ENCODE measurements around the gene PLCZ1.

PLCZ1 gene

DNA sequence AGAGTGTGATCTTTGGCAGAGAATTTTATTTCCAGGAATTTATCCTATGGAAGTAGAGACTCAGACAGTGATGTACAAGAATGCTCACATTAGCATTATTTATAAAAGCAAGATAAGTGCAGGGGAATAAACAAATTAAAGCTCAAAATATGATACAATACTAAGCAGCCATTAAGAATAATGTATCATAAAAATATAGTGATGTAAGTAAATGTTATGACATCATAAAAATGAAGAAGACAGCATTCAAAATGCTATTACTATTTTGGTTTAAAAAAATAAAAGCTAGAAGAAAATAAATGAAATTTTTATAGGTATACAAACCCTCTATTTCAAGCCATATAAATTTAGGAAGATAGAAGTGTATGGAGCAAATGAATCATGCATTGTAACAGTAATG lies 17.1 kb downstream of the PLCZ1 start:
- Histone ChIP-seq H3K9me3 (ENCODE audit: control insufficient read depth, low read length) (peaks cover 4% of the 10 kb centered on the region), H3K4me2 (ENCODE audit: low read length) (no peak overlapping the region), H3K27me3 (ENCODE audit: control insufficient read depth, insufficient read depth, low read length) (no peaks in the 10 kb centered on the region), H3K36me3 (ENCODE audit: control insufficient read depth, insufficient read depth, low read length) (no peaks in the 10 kb centered on the region), H3K79me2 (no peaks in the 10 kb centered on the region), H2AFZ (no peak overlapping the region), H3K9ac (no peak overlapping the region), H3K4me1 (no peaks in the 10 kb centered on the region), H3K4me3 (ENCODE audit: low read depth, low read length) (no peak overlapping the region), H3K27ac (no peak overlapping the region)
- TF ChIP-seq CTCF (IDR thresholded peaks at IDR 0.05), result no peak

- H3K27me3 ChIP-seq (ENCODE audit: control insufficient read depth, insufficient read depth, low read length), result no peaks in the 10 kb centered on the region
- no peak overlapping the region for H3K4me2 ChIP-seq (ENCODE audit: low read length)
- H2AFZ ChIP-seq, result no peak overlapping the region
- no peaks in the 10 kb centered on the region for H3K79me2 ChIP-seq
- H3K9ac ChIP-seq, result no peak overlapping the region
- H3K4me3 ChIP-seq (ENCODE audit: low read depth, low read length), result no peak overlapping the region
- H3K4me1 ChIP-seq, result no peaks in the 10 kb centered on the region
- H3K36me3 ChIP-seq (ENCODE audit: control insufficient read depth, insufficient read depth, low read length), result no peaks in the 10 kb centered on the region
- peaks cover 4% of the 10 kb centered on the region for H3K9me3 ChIP-seq (ENCODE audit: control insufficient read depth, low read length)
- no peak overlapping the region for H3K27ac ChIP-seq
- no peak for TF ChIP-seq CTCF (IDR thresholded peaks at IDR 0.05)
These were observed 17.8 kb downstream of the PLCZ1 start for GRCh38 chr12:18719922-18720510.

DNA sequence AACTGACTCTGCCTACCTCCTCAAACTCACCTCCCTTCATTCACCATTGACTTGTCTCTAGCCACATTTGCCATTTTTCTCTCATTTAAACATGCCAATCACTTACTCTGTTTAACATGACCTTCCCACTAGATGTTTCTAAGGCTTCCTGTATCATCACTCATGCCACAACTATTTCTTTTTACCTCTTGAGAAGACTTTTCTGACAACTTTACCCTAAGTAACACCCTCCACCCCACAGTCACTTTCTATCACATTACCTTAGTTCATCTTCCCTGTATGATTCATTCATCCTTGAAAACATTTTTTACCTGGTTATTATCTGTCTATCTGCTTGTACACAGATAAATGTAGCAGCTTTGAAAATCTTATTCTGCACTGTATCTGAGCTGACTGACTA lies 19.4 kb downstream of the PLCZ1 start:
- H3K9me3 ChIP-seq (ENCODE audit: control insufficient read depth, low read length), result peaks cover 4% of the 10 kb centered on the region
- no peaks in the 10 kb centered on the region for H3K36me3 ChIP-seq (ENCODE audit: control insufficient read depth, insufficient read depth, low read length)
- TF ChIP-seq CTCF (IDR thresholded peaks at IDR 0.05), result no peak
- no peaks in the 10 kb centered on the region for H3K4me1 ChIP-seq
- H3K4me2 ChIP-seq (ENCODE audit: low read length), result no peak overlapping the region
- no peak overlapping the region for H3K9ac ChIP-seq
- no peaks in the 10 kb centered on the region for H3K79me2 ChIP-seq
- H3K4me3 ChIP-seq (ENCODE audit: low read depth, low read length), result no peak overlapping the region
- H2AFZ ChIP-seq, result no peak overlapping the region
- no peak overlapping the region for H3K27ac ChIP-seq
- no peaks in the 10 kb centered on the region for H3K27me3 ChIP-seq (ENCODE audit: control insufficient read depth, insufficient read depth, low read length)

- no peaks in the 10 kb centered on the region for H3K79me2 ChIP-seq
- H3K4me3 ChIP-seq (ENCODE audit: low read depth, low read length), result no peak overlapping the region
- H3K9me3 ChIP-seq (ENCODE audit: control insufficient read depth, low read length), result peaks cover 4% of the 10 kb centered on the region
- H3K9ac ChIP-seq, result no peak overlapping the region
- no peak overlapping the region for H2AFZ ChIP-seq
- H3K27ac ChIP-seq, result no peak overlapping the region
- no peak overlapping the region for H3K4me2 ChIP-seq (ENCODE audit: low read length)
- H3K36me3 ChIP-seq (ENCODE audit: control insufficient read depth, insufficient read depth, low read length), result no peaks in the 10 kb centered on the region
- no peaks in the 10 kb centered on the region for H3K4me1 ChIP-seq
- TF ChIP-seq CTCF (IDR thresholded peaks at IDR 0.05), result no peak
- H3K27me3 ChIP-seq (ENCODE audit: control insufficient read depth, insufficient read depth, low read length), result no peaks in the 10 kb centered on the region
These were observed 21.6 kb downstream of the PLCZ1 start for GRCh38 chr12:18716236-18716635.

DNA sequence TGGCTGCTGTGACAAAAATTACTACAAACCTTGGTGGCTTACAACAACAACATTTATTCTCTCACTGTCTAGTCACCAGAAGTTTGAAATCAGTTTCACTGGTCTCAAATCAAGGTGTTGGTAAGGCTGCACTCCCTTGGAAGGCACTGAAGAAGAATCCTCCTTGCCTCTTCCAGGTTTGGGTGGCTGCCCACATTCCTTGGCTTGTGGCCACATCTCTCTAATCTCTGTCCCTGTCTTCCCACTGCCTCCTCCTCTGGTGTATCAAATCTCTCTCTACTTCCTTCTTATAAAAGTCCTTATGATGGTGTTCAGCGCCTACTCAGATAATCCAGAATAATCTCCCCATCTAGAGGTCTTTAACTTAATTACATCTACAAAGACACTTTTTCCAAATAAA lies 31.0 kb downstream of the PLCZ1 start:
- Histone ChIP-seq H3K27me3 (ENCODE audit: control insufficient read depth, insufficient read depth, low read length) (no peaks in the 10 kb centered on the region), H3K79me2 (no peaks in the 10 kb centered on the region), H3K27ac (no peak overlapping the region), H3K4me3 (ENCODE audit: low read depth, low read length) (no peak overlapping the region), H2AFZ (no peak overlapping the region), H3K4me2 (ENCODE audit: low read length) (no peak overlapping the region), H3K4me1 (no peaks in the 10 kb centered on the region), H3K36me3 (ENCODE audit: control insufficient read depth, insufficient read depth, low read length) (no peaks in the 10 kb centered on the region), H3K9ac (no peak overlapping the region), H3K9me3 (ENCODE audit: control insufficient read depth, low read length) (no peaks in the 10 kb centered on the region)
- no peak for TF ChIP-seq CTCF (IDR thresholded peaks at IDR 0.05)
